HG03558 (cell line): Measurements from ENCODE around the gene CHODL.

Experiments used
- ATAC-seq: cut with Tn5 transposase; IDR thresholded peaks from one replicate; pipeline ENCODE4 v1.9.1; 2021; ENCODE audit warnings: moderate number of reproducible peaks; ENCODE audit not compliant: unreplicated experiment; ENCODE audit errors: extremely low read depth

CHODL gene

DNA sequence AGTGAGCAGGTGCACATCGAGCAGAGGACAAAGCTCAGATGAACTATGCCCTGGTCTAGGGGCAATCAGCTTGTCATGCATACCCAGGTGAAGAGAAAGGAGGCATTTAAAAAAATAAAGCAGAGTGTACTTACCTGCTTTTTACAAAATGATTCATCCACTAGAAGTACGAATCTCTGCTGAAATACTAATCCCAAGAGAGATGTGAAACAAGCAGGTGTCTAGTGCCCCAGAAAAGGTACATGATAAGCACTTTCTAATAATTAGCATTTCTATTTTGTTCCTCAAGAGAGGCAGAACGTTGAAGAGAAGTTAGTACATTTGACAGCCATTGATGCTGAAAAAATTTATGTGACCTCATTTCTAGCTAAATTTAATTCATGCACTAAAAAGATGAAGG lies 31.1 kb downstream of the CHODL start:
- ATAC-seq = no peak

DNA sequence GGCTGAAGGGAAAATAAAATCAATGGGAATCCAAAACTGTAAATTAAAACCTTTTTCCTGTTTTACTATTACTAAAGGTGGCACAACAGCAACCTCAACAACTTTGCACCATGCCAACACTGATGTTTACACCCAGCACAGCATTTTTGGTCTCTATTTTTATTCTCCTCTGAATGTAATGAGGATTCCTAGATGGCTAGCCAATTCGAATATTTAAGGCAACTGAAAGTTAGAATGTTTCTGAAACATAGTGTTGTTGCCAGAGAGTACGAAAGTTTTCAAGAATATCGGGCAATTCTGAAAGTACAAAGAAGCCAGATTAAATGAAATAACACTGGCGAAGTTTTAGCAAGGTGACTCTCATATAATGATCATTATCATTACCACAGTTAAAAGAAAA lies 40.7 kb downstream of the CHODL start:
- no peak for ATAC-seq

DNA sequence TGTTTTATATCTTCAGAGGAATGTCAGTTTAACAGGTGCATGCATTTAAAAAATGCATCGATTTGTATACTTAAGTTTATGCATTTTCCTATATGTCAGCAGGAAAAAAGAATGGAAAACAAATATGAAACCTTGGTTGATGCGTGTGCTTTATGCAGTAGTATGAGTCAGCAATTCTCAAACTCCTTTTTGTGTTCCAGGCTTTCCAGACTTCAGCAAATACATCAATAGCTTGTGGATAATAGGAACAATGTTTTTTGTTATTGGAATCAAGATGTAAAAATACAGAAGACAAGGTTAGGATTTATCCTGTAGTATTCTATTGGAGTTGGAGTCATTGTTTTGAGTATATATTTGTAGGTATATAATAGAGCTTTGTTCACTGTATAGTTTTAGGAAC lies 45.2 kb downstream of the CHODL start:
- no peak for ATAC-seq

DNA sequence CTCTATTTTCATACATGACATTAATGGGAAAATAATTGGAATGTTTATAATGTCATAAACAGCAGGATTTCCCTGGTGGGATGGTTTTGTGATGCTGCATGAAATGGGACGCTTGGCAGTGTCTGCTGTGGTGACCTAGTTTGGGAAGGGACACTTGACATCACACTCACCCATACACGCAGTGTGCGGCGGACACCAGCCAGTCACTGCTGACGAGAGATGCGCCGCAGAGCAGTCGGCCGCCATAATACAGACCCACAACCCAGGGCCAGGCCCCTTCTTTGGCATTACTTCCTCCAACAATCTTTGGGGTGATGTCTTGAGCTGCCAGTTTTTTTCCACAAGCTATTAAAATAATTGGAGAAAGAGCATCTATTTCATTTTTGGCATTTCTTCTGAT lies 49.5 kb downstream of the CHODL start:
- no peak for ATAC-seq

DNA sequence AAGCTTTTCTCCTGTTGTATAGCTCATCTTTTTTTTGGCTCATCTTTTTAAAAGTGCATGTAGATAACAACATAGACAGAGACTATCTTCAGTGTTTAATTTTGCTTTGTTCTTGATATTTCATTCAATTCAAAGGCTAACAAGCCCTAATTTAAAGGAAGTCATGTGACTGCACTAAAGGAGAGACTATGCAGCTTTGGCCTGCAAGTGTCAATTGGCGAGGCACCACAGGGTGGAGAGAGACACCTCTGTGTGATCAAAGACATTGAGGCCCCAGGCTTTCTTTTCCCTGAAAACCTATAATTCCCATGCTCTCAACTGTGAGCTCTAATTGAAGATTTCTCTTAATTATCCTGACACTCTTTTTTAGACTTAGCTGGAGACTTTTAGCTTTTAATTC lies 53.6 kb downstream of the CHODL start:
- no peak for ATAC-seq
